SK-N-MC (cell line): ENCODE measurements around the gene SEC61G.

Experiments
- DNase-seq: peaks from one replicate; pipeline ENCODE4 v3.0.0-alpha.2; 2011; ENCODE audit warnings: low read depth, low spot score
- H3K27ac ChIP-seq: fragments of 200-600 bp; sonication (generic); 2 replicates; pipeline ENCODE4 v1.5.1; 2016; ENCODE audit warnings: mixed run types
- H3K36me3 ChIP-seq: fragments of 200-600 bp; sonication (generic); 2 replicates; pipeline ENCODE4 v1.6.1; 2017; ENCODE audit warnings: antibody characterized with exemption, low read length, mixed read lengths; ENCODE audit not compliant: insufficient read depth
- H3K4me3 ChIP-seq: fragments of 200-600 bp; sonication (generic); 2 replicates; pipeline ENCODE4 v1.5.1; 2016
- H3K9ac ChIP-seq: fragments of 200-600 bp; sonication (generic); 2 replicates; pipeline ENCODE4 v1.8.0; 2017; ENCODE audit warnings: mixed run types, mixed read lengths; ENCODE audit not compliant: insufficient read length
- H3K9me3 ChIP-seq: fragments of 200-600 bp; sonication (generic); 2 replicates; pipeline ENCODE4 v1.6.1; 2017; ENCODE audit warnings: low read depth, mild to moderate bottlenecking, antibody characterized with exemption, low read length, moderate library complexity, mixed read lengths
- EZH2 ChIP-seq: fragments of 200-600 bp; sonication (generic); IDR thresholded peaks from one replicate; pipeline ENCODE4 v1.6.1; 2017; ENCODE audit warnings: antibody characterized with exemption
- FOXP2 ChIP-seq: optimal IDR thresholded peaks from 2 replicates; pipeline ENCODE3; 2011; ENCODE audit warnings: mild to moderate bottlenecking, moderate library complexity; ENCODE audit not compliant: insufficient read depth; ENCODE audit errors: extremely low read length, control extremely low read depth
- POLR2AphosphoS5 ChIP-seq: IDR thresholded peaks from 2 replicates; pipeline ENCODE4 v1.6.1; 2012; ENCODE audit warnings: mild to moderate bottlenecking, low read depth, low read length, borderline replicate concordance

The SEC61G gene

DNA sequence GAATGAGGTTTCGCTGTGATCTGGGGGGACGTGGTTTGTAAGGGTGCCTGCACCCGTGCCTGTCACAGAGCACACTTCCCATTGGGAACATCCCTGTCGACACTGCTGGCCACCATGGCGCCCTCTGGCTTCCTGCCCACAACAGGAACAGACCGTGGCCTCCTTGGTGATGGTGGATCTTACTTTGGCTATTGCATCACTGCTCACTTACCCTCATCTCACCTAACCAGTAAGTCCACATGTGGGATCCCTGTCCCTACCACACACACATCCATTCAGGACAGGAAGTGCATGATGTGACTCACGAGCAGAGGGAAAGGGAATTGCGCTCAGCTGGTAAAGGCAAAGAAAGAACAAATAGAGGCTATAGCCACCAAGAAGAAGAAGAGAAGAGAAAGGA, 26.2 kb upstream of the SEC61G start:
- DNase-seq, result no peak
- H3K9me3 ChIP-seq, result no peaks in the 10 kb centered on the region

DNA sequence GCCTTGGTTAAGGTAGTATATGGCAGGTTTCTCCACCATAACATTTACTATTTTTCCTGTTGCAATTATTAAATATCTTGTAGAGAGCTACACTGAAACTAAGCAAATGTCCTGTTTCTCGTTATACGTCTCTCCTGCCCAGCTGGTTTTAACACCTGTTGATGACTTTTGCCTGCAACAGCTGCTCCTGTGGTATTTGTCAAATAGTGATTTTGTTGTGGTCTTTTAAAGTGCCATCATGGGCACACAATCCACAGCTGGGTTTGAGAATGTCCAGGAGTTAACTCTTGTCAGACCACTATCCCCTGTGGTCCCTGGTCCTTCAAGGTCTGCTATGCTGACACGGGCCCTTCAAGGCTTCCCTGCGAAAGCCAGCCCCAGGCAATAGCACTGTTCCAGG, 24.9 kb upstream of the SEC61G start:
- TF ChIP-seq FOXP2 (no peak), POLR2AphosphoS5 (no peak), EZH2 (no peak)
- H3K4me3 ChIP-seq, result no peak overlapping the region
- DNase-seq, result no peak
- H3K9ac ChIP-seq, result no peak overlapping the region
- H3K9me3 ChIP-seq, result no peaks in the 10 kb centered on the region
- H3K27ac ChIP-seq, result no peak overlapping the region
- no peaks in the 10 kb centered on the region for H3K36me3 ChIP-seq

More for the DNA sequence above, 26.2 kb upstream of the SEC61G start:
- no peak overlapping the region for H3K9ac ChIP-seq
- no peak overlapping the region for H3K27ac ChIP-seq
- H3K36me3 ChIP-seq, result no peaks in the 10 kb centered on the region
- TF ChIP-seq FOXP2, result no peak
- TF ChIP-seq EZH2, result no peak
- no peak for TF ChIP-seq POLR2AphosphoS5
- no peak overlapping the region for H3K4me3 ChIP-seq

DNA sequence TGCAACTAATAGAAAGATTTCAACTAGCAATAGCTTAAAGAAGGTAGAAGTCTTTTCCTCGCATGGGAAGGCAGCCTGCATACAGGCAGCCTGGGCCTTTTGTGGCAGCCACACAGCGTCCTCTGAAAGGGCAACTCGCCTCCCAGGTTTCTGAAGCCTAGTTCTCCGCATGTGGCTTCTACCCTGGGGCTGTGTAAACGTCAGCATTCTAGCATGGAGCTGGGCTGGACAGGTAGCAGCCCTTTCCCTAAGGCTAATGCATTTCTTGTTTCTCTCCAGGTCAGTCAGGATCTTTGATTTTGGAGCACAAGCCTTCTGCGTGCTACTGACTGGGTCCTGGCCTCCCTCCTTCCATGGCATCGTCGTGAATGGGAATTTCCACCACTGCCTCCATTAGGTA, 23.8 kb upstream of the SEC61G start:
- no peak for DNase-seq
- no peaks in the 10 kb centered on the region for H3K9me3 ChIP-seq
- no peak overlapping the region for H3K4me3 ChIP-seq
- H3K36me3 ChIP-seq, result no peaks in the 10 kb centered on the region
- no peak overlapping the region for H3K9ac ChIP-seq
- no peak overlapping the region for H3K27ac ChIP-seq
- TF ChIP-seq EZH2 (no peak), FOXP2 (no peak), POLR2AphosphoS5 (no peak)

DNA sequence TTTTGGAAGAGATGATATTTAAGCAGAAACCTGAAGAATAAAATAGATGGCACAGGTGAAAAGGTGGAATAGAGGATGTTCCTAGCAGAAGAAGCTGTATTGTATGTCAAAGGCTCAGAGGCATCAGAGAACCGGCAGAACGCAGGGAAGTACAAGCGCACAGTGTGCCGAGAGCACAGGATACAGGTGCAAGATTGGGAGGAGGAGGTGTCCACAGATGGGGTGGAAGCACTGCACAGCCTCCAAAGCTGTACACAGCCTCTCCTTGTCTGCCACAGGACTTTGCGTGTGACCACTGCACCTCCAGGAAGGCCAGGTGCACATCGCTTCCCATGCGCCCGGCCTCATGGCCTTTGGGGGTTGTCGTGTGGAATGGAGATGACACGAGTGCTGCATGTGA, 23.3 kb upstream of the SEC61G start:
- no peak for TF ChIP-seq POLR2AphosphoS5
- TF ChIP-seq FOXP2, result no peak
- no peak for TF ChIP-seq EZH2
- Histone ChIP-seq H3K9ac (no peak overlapping the region), H3K27ac (no peak overlapping the region), H3K9me3 (no peaks in the 10 kb centered on the region), H3K36me3 (no peaks in the 10 kb centered on the region), H3K4me3 (no peak overlapping the region)
- no peak for DNase-seq

DNA sequence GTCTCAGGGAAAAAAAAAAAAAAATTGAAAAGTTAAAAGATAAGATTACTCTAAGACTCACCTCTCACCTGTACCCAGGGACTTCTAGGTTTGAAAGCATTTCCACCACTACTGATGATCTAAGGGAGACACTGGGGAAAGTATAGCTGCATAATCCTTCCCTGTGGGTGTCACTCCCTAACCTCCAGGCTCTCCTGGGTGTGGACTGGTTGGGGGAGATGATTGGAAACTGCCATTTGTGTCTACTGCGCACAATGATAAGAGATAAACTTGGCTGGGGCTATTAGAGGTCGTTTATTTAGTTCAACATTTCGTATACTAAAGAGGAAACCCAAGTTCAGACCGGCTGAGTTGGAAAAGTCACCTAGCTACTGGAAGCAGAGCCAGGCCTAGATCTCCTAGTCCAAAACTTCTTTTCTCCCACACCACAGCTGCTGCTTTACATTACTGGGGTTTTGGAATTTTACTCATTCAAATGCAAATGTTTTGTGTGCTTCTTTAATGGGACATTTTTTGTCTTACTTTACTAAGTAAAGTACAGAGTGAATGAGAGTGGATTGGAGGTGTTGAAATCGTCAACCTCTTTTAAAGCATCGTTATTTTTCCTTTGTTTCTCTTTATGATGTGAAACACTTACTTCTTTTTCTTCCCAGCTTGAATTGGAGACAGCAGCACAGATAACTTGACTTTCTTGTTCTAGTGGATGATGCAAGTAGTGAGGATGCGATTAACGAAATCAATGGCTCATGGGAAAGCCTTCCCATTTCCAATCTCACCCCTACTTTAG, 22.3 kb upstream of the SEC61G start:
- Histone ChIP-seq H3K9me3 (no peaks in the 10 kb centered on the region), H3K27ac (no peak overlapping the region), H3K4me3 (no peak overlapping the region), H3K9ac (no peak overlapping the region), H3K36me3 (no peaks in the 10 kb centered on the region)
- TF ChIP-seq FOXP2 (no peak), POLR2AphosphoS5 (no peak), EZH2 (no peak)
- DNase-seq, result no peak

DNA sequence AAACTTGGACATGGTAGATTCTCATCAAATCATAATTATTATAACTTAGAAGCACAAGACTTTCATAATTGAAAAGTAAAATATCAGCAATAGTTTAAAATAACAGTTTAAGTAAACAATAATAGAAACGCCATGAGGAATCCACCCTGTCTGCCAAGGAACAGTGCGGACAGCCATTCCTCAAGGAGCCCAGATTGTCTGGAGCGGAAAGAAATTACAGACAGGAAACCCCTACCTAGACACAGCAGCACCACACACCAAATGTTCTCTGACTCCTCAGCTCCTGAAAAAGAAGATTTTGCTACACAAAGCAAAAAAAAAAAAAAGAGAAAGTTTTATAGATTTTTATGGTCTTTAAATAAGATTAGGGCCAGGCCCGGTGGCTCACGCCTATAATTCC, 21.5 kb upstream of the SEC61G start:
- H3K9ac ChIP-seq, result no peak overlapping the region
- no peak overlapping the region for H3K4me3 ChIP-seq
- TF ChIP-seq POLR2AphosphoS5 (no peak), EZH2 (no peak), FOXP2 (no peak)
- no peak for DNase-seq
- H3K9me3 ChIP-seq, result no peaks in the 10 kb centered on the region
- no peak overlapping the region for H3K27ac ChIP-seq
- H3K36me3 ChIP-seq, result no peaks in the 10 kb centered on the region

DNA sequence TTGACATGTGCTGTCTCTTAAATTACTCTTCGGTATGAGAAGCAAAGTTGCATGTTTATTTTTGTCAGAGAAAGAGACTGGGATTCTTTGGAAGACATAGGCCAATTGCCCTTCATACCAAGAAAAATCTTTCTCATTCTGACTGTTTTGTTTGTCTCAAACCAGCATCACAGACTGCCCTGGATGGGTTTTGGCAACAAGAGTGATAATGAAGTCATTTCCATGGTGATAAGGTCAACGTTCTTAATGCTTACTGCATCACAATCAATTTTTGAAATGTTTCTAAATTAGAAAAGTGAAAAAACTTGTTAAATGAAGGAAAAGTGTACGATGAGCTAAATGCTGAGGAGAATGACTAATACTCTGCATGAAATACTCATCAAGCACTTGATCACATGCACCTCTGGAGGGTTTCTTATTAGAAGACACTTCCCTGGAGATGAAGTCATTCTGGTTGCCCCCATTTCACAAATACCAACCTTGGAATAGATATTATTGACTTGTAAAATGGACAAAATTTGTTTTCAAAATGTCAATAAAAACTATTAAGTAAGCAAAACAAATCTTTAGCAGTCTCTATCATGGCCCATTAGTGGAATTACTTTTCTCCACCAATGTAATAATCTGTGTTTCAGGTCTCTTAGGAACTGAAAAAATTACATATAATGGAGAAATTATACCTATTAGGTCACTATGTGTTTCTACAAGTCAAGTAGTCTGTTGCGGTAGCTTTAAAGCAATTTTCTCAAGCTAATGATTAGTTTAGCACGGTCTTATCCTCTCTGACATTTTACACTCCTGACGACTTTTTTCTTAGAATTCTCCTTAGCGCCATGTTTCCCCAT, 19.9 kb upstream of the SEC61G start:
- H3K4me3 ChIP-seq, result no peak overlapping the region
- no peak overlapping the region for H3K27ac ChIP-seq
- DNase-seq, result no peak
- TF ChIP-seq FOXP2 (no peak), POLR2AphosphoS5 (no peak), EZH2 (no peak)
- H3K36me3 ChIP-seq, result no peaks in the 10 kb centered on the region
- no peak overlapping the region for H3K9ac ChIP-seq
- no peaks in the 10 kb centered on the region for H3K9me3 ChIP-seq

DNA sequence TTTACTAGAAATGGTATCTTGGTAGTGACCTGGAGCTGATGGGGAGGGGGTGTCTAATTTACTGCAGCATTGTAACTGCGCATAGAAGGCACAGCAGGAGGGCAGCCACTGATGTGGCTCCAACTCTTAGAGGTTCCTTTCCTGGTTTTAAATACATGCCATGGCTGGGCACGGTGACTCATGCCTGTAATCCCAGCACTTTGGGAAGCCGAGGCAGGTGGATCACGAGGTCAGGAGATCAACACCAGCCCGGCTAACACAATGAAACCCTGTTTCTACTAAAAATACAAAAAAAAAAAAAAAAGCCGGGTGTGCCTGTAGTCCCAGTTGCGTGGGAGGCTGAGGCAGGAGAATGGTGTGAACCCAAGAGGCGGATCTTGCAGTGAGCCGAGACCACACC, 19.2 kb upstream of the SEC61G start:
- H3K36me3 ChIP-seq, result no peaks in the 10 kb centered on the region
- no peak overlapping the region for H3K27ac ChIP-seq
- H3K9ac ChIP-seq, result no peak overlapping the region
- no peaks in the 10 kb centered on the region for H3K9me3 ChIP-seq
- no peak overlapping the region for H3K4me3 ChIP-seq
- TF ChIP-seq POLR2AphosphoS5 (no peak), EZH2 (no peak), FOXP2 (no peak)
- DNase-seq, result no peak
